HG02981 (cell line): ENCODE data around the gene HTR4.

Source experiments
- ATAC-seq: cut with Tn5 transposase; IDR thresholded peaks from one replicate; pipeline ENCODE4 v1.9.1; 2021; ENCODE audit warnings: mild to moderate bottlenecking, moderate library complexity; ENCODE audit not compliant: unreplicated experiment

HTR4 gene

DNA sequence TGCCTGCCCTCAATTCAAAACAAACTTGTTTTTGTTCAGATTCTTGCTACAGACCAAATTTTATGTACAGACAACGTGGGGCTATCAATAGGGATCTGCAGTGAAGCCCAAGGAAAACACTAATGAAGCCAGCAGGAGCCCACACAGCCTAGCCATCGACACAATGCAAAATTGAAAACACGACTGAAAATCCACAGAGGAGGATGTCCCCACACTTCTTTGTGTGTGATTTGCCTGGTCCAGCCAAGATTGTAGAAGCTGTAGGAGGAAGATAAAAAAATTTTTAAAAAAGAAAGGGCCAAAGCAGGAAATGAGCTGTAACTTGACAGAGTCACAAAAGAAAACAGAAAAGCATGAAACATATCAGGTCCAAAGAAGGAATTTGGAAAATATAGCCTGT lies 34.8 kb downstream of the HTR4 start:
- no peak for ATAC-seq

DNA sequence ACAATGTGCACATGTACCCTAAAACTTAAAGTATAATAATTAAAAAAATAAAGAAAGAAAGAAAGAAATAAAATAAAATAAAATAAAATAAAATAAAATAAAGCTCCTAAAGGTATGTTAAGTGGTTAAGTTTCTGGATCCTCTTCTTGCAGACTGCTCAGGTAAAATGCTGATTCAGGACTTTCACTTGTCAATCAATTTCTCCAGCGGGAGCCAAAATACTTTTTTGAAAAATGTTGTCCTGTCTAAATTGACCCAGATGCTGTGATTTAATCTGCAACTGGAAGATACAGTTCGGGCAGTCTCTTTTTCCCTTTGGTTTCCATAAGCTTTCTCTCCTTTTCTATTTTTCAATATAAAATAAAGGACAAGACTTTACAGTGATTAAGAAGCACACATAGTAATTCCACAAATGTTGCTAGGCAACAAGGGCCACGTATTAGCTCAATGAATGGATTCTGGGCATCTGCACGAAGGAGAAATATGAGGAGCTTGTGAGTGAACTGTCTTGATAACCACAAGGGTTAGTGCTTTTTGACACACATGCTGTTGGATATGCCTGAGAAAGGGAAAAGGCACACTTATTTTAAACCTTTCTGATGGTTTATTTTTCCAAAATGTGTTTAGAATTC lies 38.6 kb downstream of the HTR4 start:
- no peak for ATAC-seq

DNA sequence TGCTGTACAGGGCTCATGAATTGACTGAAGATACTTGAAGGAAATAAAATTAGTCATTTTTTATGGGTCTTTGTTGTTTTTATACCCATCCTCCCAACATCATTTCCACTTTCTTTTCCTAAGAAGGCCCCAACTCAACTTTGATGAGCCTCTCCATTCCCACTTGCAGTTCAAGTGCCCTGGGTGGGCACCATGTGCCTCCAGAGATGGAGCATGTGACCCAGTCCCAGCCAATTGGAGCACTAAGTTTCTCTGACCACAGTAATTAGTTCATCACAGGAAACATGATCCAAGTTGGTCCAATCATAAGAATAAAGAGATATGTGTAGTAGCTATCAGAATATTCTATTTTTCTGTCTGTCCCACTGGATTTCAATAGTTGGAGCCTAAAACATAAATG lies 46.9 kb downstream of the HTR4 start:
- no peak for ATAC-seq

DNA sequence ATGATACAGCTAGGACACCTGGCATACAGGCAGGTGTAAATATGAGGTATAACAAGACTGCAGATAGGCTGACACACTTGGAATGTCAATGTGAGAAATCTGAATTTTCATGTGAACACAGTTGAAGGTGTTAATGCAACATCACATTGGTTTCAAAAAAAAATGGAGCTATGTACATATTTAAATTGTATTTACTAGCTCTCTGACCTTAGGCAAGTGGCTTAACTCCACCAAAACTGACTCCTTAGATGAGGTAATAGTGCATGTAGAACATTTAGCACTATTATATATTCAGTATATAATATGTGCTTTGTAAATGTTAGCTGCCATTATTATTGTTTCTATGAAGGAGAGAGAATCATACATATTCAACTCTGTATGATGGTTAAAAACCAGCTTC lies 48.0 kb downstream of the HTR4 start:
- no peak for ATAC-seq

DNA sequence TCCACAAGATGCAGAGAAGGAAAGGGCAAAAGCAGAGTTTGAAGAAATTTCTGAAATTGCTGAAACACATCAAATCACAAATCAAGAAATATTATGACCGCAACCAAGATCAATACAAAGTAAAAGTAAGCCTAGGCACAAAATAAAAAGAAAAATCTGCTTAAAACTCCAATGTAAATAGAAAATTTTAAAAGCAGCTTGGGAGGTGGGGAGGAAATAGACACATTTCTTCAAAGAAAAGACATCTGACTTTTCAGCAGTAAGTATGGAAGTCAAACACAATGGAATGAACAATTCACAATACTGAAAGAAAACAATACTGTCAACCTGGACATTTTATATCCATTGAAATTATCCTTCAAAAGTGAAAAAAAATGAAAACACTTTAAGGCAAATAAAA lies 55.1 kb downstream of the HTR4 start:
- no peak for ATAC-seq

DNA sequence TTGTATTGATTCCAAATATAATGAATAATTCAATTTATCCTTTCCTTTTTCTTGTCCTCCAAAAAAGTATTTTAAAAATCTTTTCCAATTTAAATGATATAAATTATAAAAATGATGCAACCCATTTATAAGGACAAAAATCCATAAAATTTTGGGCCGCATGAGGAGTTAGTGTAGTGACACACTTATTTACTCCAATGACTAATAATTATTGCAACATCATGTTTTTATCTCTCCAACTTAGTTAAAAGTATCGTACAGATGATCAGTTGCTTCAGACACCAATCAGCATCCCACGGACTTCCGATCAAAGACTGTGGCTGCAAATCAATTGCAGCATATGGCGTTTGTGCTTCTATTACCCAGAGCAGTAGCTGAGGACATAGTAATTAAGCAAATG lies 58.6 kb downstream of the HTR4 start:
- no peak for ATAC-seq

DNA sequence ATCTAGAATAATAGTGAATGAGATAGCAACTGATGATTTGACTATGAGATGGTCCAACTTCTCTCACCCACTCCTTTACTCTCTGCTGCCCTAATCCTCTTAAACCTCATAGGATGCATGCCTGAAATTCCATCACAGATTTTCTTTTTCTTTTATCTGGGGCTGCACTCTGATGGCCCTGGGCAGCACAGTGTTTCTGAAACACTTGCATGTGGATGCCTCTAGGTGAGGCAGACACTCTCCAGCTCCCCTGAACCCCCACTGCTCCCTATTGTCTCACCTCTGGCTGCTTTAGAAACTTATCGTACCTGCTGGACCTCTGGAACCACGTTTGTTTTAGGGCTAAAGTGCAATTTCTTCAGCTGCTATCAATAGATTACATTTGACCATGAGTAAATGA lies 67.5 kb downstream of the HTR4 start:
- no peak for ATAC-seq

DNA sequence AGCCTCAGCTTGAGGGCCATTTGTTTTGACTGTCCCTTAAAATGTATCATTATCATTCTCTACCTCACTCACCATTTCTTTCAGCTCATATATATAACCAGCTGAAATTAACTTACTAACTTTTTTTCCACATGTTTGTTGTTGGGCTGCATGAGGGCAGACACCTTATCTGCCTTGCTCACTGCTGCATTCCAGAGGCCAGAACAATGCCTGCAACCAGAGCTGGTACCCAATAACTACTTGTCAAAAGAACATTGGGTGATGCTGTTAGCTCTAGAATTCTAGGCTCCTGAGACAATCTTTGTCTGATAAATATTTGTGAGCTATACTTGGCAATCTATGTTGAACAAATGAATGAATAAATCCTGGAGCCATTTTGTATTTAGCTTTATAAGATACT lies 68.3 kb downstream of the HTR4 start:
- no peak for ATAC-seq

DNA sequence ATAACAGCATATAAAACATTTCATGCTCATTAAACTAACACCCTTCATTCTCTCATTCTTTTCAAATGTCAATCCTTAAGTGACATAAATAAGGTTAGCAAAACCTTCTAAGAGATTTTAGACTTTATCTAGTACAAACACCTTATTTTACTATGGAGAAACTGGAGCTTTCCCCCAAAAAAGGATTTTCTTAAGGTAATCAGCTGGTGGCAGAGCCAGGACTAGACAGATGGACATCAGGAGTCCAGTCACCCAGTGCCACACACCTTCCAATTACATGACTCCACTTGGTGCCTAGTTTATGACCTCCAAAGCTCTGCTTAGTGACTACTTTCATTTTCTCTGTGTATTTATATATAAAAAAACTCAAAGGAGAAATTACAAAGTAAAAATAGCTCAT lies 70.2 kb downstream of the HTR4 start:
- no peak for ATAC-seq

DNA sequence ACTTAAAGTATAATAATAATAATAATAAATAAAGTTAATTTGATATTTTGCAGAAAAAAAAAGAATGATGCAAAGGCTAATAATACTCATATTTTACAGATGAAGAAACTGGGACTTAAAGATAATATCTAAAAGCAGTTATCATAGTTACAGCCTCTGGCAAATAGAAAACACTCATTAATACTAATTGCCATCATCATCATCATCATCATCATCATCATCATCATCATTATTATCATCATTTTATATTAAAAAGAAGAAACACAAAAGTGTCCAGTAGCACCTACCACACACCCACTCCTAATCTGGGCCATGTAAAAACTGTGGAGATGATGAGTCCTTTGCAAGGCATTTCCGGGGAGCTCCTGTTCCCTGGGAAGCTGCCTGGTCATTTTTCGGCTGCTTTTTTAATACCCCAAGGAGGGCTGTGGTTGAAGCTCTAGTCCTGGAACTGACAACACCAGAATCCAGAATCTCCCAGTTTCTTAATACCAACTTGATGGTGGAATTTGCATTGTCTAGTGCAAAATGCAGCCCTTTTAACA lies 70.8 kb downstream of the HTR4 start:
- no peak for ATAC-seq

DNA sequence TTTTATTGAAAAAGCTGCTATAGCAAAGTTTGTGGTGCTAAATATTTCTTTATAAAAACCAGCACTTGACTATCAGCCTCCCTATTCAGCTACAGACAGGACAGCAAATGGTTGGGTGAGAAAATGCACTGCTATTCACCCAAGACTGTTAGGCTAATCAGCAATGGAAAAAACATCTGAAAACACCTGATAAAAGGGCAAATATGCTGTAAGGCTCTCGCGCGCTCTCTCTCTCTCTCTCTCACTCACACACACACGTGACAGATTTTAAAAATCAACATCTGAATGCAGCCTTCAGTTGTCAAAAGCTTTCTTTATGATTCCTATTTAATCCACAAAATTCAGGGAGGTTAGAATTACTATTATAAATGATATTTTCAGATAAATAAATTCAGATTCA lies 80.2 kb downstream of the HTR4 start:
- no peak for ATAC-seq

DNA sequence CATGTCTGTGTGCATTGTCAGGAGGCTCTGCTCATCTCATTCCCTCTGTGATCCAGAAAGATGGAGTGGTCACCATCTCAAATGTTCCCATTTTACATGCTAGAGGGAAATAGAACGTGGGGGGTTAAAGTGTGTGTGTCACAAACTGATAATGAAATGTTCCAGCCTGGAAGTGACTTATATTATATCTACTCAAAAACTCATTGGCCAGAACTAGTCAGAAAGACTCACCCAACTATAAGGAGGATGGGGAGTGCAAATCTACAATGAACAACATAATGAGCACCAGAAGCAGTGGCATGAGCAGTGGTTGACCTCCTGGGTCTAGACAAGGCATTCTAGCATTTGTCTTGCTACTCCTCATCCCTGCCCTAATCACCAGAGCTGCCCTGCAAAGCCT lies 81.0 kb downstream of the HTR4 start:
- no peak for ATAC-seq

DNA sequence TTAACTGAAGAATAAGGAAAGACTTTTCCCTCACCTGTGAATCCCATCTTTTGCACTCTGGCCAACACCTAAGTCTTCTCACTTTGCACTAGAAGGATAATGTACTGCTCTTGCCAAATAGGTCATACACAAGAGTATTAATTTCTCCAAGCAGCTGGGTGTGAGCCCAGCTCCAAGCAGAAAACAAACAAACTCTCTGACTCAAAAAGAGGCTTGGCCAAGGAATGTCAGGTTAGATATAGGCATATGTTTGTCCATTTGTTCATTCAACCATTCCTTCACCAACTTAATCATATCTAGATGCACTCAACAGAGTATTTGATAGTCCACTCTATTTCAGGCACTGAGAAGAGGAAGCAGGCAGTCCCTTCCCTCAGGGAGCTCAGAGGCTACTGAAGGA lies 84.4 kb downstream of the HTR4 start:
- no peak for ATAC-seq

DNA sequence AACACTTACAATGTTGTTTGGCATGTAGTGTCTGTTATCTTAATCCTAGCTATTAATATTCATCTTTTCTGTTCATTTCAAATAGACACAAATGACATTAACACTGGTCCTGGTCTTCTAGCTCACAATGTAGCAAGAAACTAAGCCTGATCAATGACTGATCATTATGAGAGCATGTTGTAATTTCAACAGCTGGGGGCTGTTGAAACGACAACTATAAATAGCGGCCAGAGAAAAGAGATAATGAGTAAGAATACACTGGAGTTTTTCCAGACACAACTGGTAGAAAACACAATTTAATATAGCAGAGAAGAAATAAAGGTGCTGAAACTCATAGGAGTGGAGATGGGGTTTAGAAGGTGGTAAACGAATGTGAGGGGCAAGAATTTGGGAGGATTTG lies 89.2 kb downstream of the HTR4 start:
- no peak for ATAC-seq

DNA sequence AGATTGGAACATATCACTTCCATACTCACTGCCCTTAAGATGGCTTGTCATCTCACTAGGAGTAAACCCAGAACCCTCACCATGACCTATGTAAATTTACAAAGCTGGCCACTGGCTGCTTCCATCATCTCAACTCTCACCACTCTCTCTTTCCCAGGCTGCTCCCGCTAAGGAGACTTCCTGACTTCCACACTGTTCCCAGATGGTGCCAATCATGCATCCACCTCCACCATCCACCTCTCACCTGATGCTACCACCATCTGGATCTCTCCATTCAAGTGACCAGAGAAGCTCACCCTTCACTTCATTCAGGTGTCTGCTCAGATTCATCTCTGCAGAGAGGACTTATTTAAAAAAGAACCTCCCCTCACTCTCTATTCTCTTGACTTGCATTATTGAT lies 91.3 kb downstream of the HTR4 start:
- ATAC-seq = no peak

DNA sequence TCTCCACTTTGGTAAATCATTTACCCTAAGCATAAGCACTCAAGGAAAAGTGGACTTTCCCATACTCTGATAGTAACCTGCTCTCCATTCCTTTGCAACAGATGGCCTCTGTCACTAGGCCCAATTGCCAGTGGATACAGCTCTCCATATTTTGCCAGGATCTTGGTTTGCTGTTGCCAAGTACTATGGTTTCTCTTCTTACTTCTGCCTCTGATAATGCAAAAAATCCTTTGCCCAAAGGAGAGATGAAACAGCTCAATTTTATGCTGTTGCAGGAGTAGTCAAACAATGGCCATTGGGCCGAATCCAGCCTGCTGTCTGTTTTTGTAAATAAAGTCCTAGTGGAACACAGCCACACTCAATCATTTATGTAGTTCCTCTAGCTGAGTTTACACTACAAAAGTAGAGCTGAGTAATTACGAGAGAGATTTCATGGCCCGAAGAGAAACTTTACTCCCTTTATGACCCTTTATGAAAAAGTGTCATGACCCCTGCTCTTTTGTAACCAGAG lies 92.5 kb downstream of the HTR4 start:
- ATAC-seq = no peak

DNA sequence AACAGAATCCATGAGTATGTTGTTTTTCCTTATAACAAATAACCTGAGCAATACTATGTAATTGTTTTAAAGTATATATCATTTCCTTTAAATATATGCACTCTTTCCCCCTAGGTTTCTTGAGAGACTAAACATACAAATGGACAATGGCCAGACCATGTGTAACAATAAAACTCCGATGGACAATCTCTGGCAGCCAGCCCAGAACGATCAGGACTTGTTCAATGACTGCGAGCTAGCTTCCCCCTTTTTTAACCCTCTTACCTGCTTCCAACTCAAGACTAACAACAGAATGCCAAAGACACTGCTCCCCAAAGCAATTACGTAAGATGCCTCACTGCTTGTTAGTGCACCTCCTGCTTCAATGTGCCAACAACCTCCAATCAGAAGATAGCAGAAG lies 94.9 kb downstream of the HTR4 start:
- ATAC-seq = no peak

DNA sequence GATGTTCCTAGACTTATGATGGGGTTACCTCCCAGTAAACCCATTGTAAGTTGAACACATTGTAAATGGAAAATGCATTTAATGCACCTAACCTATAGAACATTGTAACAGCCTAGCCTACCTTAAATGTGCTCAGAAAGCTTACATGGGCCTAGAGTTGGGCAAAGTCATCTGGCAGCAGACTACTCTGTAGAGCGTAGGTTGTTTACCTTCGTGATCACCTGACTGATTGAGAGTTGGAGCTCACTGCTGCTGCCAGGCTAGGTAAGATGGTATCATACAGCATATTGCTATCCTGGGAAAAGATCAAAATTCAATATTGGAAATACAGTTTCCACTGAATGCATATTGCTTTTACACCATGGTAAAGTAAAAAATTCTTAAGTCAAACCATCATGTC lies 95.4 kb downstream of the HTR4 start:
- no peak for ATAC-seq

DNA sequence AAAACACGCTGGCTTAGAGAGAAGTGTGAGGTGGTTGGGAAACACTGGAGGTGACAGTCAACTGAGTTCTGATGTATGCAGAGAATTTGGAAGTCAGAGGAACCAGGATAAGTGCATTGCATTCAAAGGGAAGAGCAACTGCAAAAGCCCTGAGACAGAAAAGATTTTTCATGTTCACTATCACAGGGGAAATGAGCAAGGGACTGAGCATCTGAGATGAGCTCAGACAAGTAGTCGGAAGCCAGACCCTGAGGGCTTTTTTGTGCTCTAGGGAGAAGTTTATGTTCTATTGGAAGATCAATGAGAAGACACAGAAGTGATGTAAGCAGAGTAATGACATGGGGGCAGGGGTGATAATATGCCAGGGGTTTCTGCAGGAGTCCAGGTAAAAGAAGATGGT lies 97.5 kb downstream of the HTR4 start:
- ATAC-seq = no peak

DNA sequence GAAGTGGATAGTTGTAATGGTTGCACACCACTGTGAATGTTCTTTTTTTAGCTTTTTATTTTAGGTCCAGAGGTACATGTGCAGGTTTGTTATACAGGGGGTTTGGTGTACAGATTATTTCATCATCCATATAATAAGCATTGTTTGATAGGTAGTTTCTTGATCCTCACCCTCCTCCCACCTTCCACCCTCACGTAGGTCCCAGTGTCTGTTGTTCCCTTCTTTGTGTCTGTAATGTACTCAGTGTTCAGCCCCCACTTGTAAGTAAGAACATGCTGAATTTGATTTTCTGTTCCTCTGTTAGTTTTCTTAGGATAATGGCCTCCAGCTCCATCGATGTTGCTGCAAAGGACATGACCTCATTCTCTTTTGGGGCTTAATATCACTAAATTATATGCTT lies 99.7 kb downstream of the HTR4 start:
- no peak for ATAC-seq

DNA sequence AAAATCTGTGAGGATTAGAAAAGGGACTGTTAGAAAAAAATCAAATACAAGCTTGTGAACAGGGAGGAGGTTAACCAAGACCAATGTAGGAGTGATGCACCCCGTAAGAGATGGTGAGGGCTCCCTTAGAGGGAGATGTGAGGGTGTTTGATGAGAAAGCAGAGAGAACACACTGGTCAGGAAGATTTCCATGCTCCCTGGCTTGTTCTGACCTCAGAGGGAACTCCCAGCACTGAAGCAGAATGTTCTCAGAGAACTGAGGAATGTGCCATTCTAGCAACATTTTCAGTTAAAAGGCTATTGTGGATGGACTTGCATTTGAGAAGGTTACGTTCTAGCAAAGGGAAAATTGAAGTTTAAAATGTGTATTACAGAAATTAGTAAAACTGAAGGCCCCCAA lies 110.6 kb downstream of the HTR4 start:
- no peak for ATAC-seq

DNA sequence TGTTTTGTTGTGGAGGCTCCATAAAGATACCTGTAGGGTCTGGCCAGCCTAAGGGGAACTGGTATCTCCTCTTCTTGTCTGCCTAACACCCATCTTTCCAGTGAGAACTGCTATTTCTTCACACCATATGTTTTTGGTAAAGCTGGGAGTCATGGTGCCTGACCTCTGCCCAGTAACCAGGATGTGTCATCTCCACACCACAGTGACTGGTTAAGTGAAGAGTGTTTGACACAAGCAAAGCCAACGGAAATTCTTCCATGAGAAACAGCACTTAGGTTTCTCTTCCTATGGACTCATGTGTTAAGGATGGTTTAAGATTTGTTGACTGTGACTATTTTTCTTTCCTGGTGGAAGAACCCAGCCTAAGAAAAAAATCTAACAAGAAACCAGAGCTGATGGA lies 111.5 kb downstream of the HTR4 start:
- ATAC-seq = no peak
